WTC11 (cell line): ENCODE results near the gene TTLL11. TPM values are rescaled to one million over a fixed set of nuclear protein-coding genes. Genes with fewer than 3 reads are reported as not detected.

Experiments
- ATAC-seq: fragments of 200-7000 bp; cut with Tn5 transposase; 2 replicates; pipeline ENCODE4 v1.10.0; 2021; ENCODE audit warnings: mild to moderate bottlenecking, moderate library complexity
- CTCF ChIA-PET: fragments of 300-600 bp; sonication (Branson Sonifier 250); formaldehyde crosslinking; loops from one replicate; lab custom pipeline; 2021; ENCODE audit warnings: antibody characterized with exemption; lab: Charles Lee
- POLR2A ChIA-PET: fragments of 350-600 bp; sonication (Branson Sonifier 250); formaldehyde crosslinking; loops from one replicate; lab custom pipeline; 2021; ENCODE audit warnings: antibody characterized with exemption; lab: Charles Lee
- DNase-seq: peaks from one replicate; pipeline ENCODE4 v3.0.0; 2021; ENCODE audit warnings: low spot score
- H3K27ac Mint-ChIP-seq: 2 replicates; pipeline ENCODE4 v1.8.0; 2021; ENCODE audit warnings: mixed read lengths
- H3K27me3 Mint-ChIP-seq: 2 replicates; pipeline ENCODE4 v1.8.0; 2021; ENCODE audit warnings: low read depth, mild to moderate bottlenecking, moderate library complexity, mixed read lengths
- H3K36me3 Mint-ChIP-seq: 2 replicates; pipeline ENCODE4 v1.8.0; 2021; ENCODE audit warnings: mixed read lengths
- H3K4me1 Mint-ChIP-seq: 2 replicates; pipeline ENCODE4 v1.8.0; 2022; ENCODE audit warnings: mixed read lengths
- H3K4me3 Mint-ChIP-seq: 2 replicates; pipeline ENCODE4 v1.8.0; 2021; ENCODE audit warnings: mild to moderate bottlenecking, moderate library complexity, mixed read lengths
- H3K9me3 Mint-ChIP-seq: 2 replicates; pipeline ENCODE4 v1.8.0; 2021; ENCODE audit warnings: mixed read lengths
- ARID4B ChIP-seq: sonication (generic); formaldehyde crosslinking; IDR thresholded peaks from 2 replicates; pipeline ENCODE4 v1.8.0; 2023; ENCODE audit warnings: missing genetic modification reagents, mild to moderate bottlenecking, borderline replicate concordance
- CBFB ChIP-seq: sonication (generic); formaldehyde crosslinking; IDR thresholded peaks from 2 replicates; pipeline ENCODE4 v1.8.1; 2022; ENCODE audit warnings: mild to moderate bottlenecking, low read depth, missing genetic modification reagents
- E2F1 ChIP-seq: sonication (generic); formaldehyde crosslinking; IDR thresholded peaks from 2 replicates; pipeline ENCODE4 v1.8.0; 2022; ENCODE audit warnings: mild to moderate bottlenecking, missing genetic modification reagents
- ELF4 ChIP-seq: sonication (generic); formaldehyde crosslinking; IDR thresholded peaks from 2 replicates; pipeline ENCODE4 v1.8.1; 2022; ENCODE audit warnings: low read depth, mild to moderate bottlenecking, moderate library complexity, missing genetic modification reagents
- ERG ChIP-seq: fragments of 250-450 bp; sonication (Bioruptor Pico); IDR thresholded peaks from 2 replicates; pipeline ENCODE4 v1.8.0; 2021; ENCODE audit warnings: mild to moderate bottlenecking
- ESRRA ChIP-seq: sonication (generic); formaldehyde crosslinking; IDR thresholded peaks from 2 replicates; pipeline ENCODE4 v1.8.1; 2022; ENCODE audit warnings: mild to moderate bottlenecking, missing genetic modification reagents, borderline replicate concordance
- FOXP1 ChIP-seq: sonication (generic); formaldehyde crosslinking; IDR thresholded peaks from 2 replicates; pipeline ENCODE4 v1.8.0; 2022; ENCODE audit warnings: missing genetic modification reagents, mild to moderate bottlenecking, moderate library complexity, borderline replicate concordance
- KAT7 ChIP-seq: sonication (generic); formaldehyde crosslinking; IDR thresholded peaks from 2 replicates; pipeline ENCODE4 v1.8.1; 2023; ENCODE audit warnings: missing genetic modification reagents, mild to moderate bottlenecking, borderline replicate concordance
- MLX ChIP-seq: sonication (generic); formaldehyde crosslinking; IDR thresholded peaks from 2 replicates; pipeline ENCODE4 v1.8.1; 2023; ENCODE audit warnings: mild to moderate bottlenecking, missing genetic modification reagents, moderate library complexity
- MYBL2 ChIP-seq: sonication (generic); formaldehyde crosslinking; IDR thresholded peaks from 2 replicates; pipeline ENCODE4 v1.8.1; 2023; ENCODE audit warnings: mild to moderate bottlenecking, moderate library complexity, missing genetic modification reagents
- NR1H2 ChIP-seq: sonication (generic); formaldehyde crosslinking; IDR thresholded peaks from 2 replicates; pipeline ENCODE4 v1.9.0; 2021; ENCODE audit warnings: mild to moderate bottlenecking, moderate library complexity, missing genetic modification reagents
- SMAD3 ChIP-seq: sonication (generic); formaldehyde crosslinking; IDR thresholded peaks from 2 replicates; pipeline ENCODE4 v1.8.0; 2022; ENCODE audit warnings: missing genetic modification reagents, mild to moderate bottlenecking, borderline replicate concordance
- TEAD1 ChIP-seq: sonication (generic); formaldehyde crosslinking; IDR thresholded peaks from 2 replicates; pipeline ENCODE4 v1.8.0; 2022; ENCODE audit warnings: mild to moderate bottlenecking, missing genetic modification reagents
- ZMAT4 ChIP-seq: fragments of 250-450 bp; sonication (Bioruptor Pico); IDR thresholded peaks from 2 replicates; pipeline ENCODE4 v1.9.0; 2021; ENCODE audit warnings: mild to moderate bottlenecking
- ZNF219 ChIP-seq: sonication (generic); formaldehyde crosslinking; IDR thresholded peaks from 2 replicates; pipeline ENCODE4 v1.8.0; 2023; ENCODE audit warnings: missing genetic modification reagents, mild to moderate bottlenecking, borderline replicate concordance
- ZNF671 ChIP-seq: fragments of 250-450 bp; sonication (Bioruptor Pico); IDR thresholded peaks from 2 replicates; pipeline ENCODE4 v1.8.0; 2021; ENCODE audit warnings: mild to moderate bottlenecking
- ZSCAN18 ChIP-seq: fragments of 250-450 bp; sonication (Bioruptor Pico); IDR thresholded peaks from 2 replicates; pipeline ENCODE4 v2.1.2; 2022; ENCODE audit warnings: mild to moderate bottlenecking, moderate library complexity
- total RNA-seq: library from RNA; stranded (reverse); gene quantifications from 3 replicates; pipeline ENCODE4 v1.2.3, GENCODE V29; 2021

TTLL11 gene
- total RNA-seq, 1 experiment from 2014 or later = 1.1 TPM

GRCh38 chr9:121914017-121914595, 179.0 kb downstream of the TTLL11 start:
- H3K4me3 Mint-ChIP-seq = no peak overlapping the region
- DNase-seq = no peak
- H3K27me3 Mint-ChIP-seq = no peaks in the 10 kb centered on the region; the same call in 1 of the 2 replicates
- H3K9me3 Mint-ChIP-seq = peaks cover under 1% of the 10 kb centered on the region
- TF ChIP-seq ESRRA (CRISPR knock-in tag) = no peak
- TF ChIP-seq MYBL2 = no peak
- ChIA-PET POLR2A (no interaction called here), CTCF (interaction anchor here (1.0 to 2.0 kb wide), 3 partner anchors 16 to 368 kb away, joined by 3 to 7 read pairs (median 5); no protein-coding TSS in a partner anchor)
- H3K36me3 Mint-ChIP-seq = no peaks in the 10 kb centered on the region
- ATAC-seq = no peak
- no peak overlapping the region for H3K27ac Mint-ChIP-seq
- peaks cover 3% of the 10 kb centered on the region; the same call in 1 of the 2 replicates for H3K4me1 Mint-ChIP-seq

- no peaks in the 10 kb centered on the region; the same call in 1 of the 2 replicates for H3K27me3 Mint-ChIP-seq
- H3K4me3 Mint-ChIP-seq = no peak overlapping the region
- TF ChIP-seq TEAD1 (CRISPR knock-in tag) (no peak), CBFB (CRISPR knock-in tag) (no peak), ELF4 (CRISPR knock-in tag) (no peak), ZMAT4 (CRISPR knock-in tag) (no peak), ZSCAN18 (no peak), MLX (CRISPR knock-in tag) (no peak), KAT7 (CRISPR knock-in tag) (no peak), E2F1 (no peak), ERG (CRISPR knock-in tag) (no peak), FOXP1 (CRISPR knock-in tag) (no peak)
- no peak overlapping the region for H3K27ac Mint-ChIP-seq
- ATAC-seq (no peak), DNase-seq (no peak)
- no peaks in the 10 kb centered on the region for H3K36me3 Mint-ChIP-seq
- ChIA-PET CTCF (interaction anchor here (1.0 to 2.0 kb wide), 3 partner anchors 17 to 367 kb away, joined by 3 to 7 read pairs (median 5); no protein-coding TSS in a partner anchor), POLR2A (interaction anchor here (0.6 kb wide), 1 partner anchor 175 kb away, joined by 3 read pairs; no protein-coding TSS in a partner anchor)
- H3K4me1 Mint-ChIP-seq = peaks cover 3% of the 10 kb centered on the region; the same call in 1 of the 2 replicates
- H3K9me3 Mint-ChIP-seq = peaks cover 6% of the 10 kb centered on the region
Measured at GRCh38 chr9:121912812-121913627, 180.1 kb downstream of the TTLL11 start.

- no peak overlapping the region for H3K27ac Mint-ChIP-seq
- ChIA-PET CTCF (interaction anchor here (0.5 to 1.3 kb wide), 2 partner anchors 20 to 83 kb away, joined by 3 to 7 read pairs; no protein-coding TSS in a partner anchor), POLR2A (no interaction called here)
- H3K4me1 Mint-ChIP-seq = peaks cover 3% of the 10 kb centered on the region; the same call in 1 of the 2 replicates
- H3K36me3 Mint-ChIP-seq = no peaks in the 10 kb centered on the region
- ATAC-seq = no peak
- H3K4me3 Mint-ChIP-seq = no peak overlapping the region
- no peaks in the 10 kb centered on the region; the same call in 1 of the 2 replicates for H3K27me3 Mint-ChIP-seq
- H3K9me3 Mint-ChIP-seq = peaks cover 6% of the 10 kb centered on the region
- TF ChIP-seq ZNF219 (CRISPR knock-in tag) = no peak
- TF ChIP-seq TEAD1 (CRISPR knock-in tag) = no peak
- no peak for TF ChIP-seq SMAD3
- no peak for TF ChIP-seq NR1H2 (CRISPR knock-in tag)
- TF ChIP-seq ZNF671 (CRISPR knock-in tag) = no peak
- no peak for TF ChIP-seq ARID4B
- no peak for DNase-seq
Measured at GRCh38 chr9:121910491-121911040, 182.5 kb downstream of the TTLL11 start.
